ENCODE data around the gene CST11.
"Not testable (repeated sequence)": the region's sequence is repeated elsewhere in the genome, so short reads cannot be mapped to it uniquely, and the experiment has no call there.

CST11 gene

GRCh38 chr20:23466961-23467360, 14.3 kb upstream of the CST11 start:
- not testable (repeated sequence) for H4K91ac ChIP-seq (ENCODE audit: low read depth, low read length, poor library complexity); H3K4me2 ChIP-seq (ENCODE audit: insufficient read depth, low read length, poor library complexity, severe bottlenecking); H2BK5ac ChIP-seq (ENCODE audit: low read length); H2AFZ ChIP-seq (ENCODE audit: low read length); DNase-seq (ENCODE audit: low spot score); H3K14ac ChIP-seq (ENCODE audit: low read length); H3K18ac ChIP-seq (ENCODE audit: low read length); H3K4me3 ChIP-seq (ENCODE audit: low read length in 2 of 2); H3K36me3 ChIP-seq (replicated peaks in 1 of 2; ENCODE audit: control insufficient read depth in 2 of 2, insufficient read depth in 2 of 2, low read length in 2 of 2); H3K4ac ChIP-seq (ENCODE audit: low read length); H2BK120ac ChIP-seq (ENCODE audit: low read depth, low read length); H2AK5ac ChIP-seq (ENCODE audit: low read depth, low read length); H3K23ac ChIP-seq (ENCODE audit: low read depth, low read length, poor library complexity); H3K27ac ChIP-seq (replicated peaks; ENCODE audit: low read length); H3K4me1 ChIP-seq (ENCODE audit: control insufficient read depth in 2 of 2, insufficient read depth in 1 of 2, low read depth in 1 of 2, low read length in 2 of 2); H3K9ac ChIP-seq (ENCODE audit: low read depth, low read length, poor library complexity); H3K27me3 ChIP-seq (ENCODE audit: control insufficient read depth in 3 of 3, insufficient read depth in 3 of 3, low read depth in 1 of 3, low read length in 3 of 3); H2BK15ac ChIP-seq (ENCODE audit: low read length); H2BK12ac ChIP-seq (ENCODE audit: low read length); H3K9me3 ChIP-seq (replicated peaks in 1 of 2; ENCODE audit: control insufficient read depth in 2 of 2, insufficient read depth in 1 of 2, low read depth in 1 of 2, low read length in 2 of 2); H3K79me1 ChIP-seq (ENCODE audit: low read depth, low read length); H4K8ac ChIP-seq (ENCODE audit: low read depth, low read length)
- no CpG with 5 or more reads among the region's 3 CpGs for WGBS, 2 donors (ENCODE audit: extremely low coverage in 2 of 2, insufficient read length in 2 of 2, insufficient replicate concordance in 1 of 2)

GRCh38 chr20:23461180-23461579, 8.5 kb upstream of the CST11 start:
- Histone ChIP-seq H3K27ac (replicated peaks; ENCODE audit: low read length) (no peak overlapping the region), H3K4me2 (ENCODE audit: insufficient read depth, low read length, poor library complexity, severe bottlenecking) (no peak overlapping the region), H3K18ac (ENCODE audit: low read length) (no peak overlapping the region), H3K27me3 (ENCODE audit: control insufficient read depth in 3 of 3, insufficient read depth in 3 of 3, low read depth in 1 of 3, low read length in 3 of 3) (peaks cover 0 to 5% (median 0%) of the 10 kb centered on the region in 3 experiments), H4K91ac (ENCODE audit: low read depth, low read length, poor library complexity) (no peak overlapping the region), H3K4me3 (ENCODE audit: low read length in 2 of 2) (no peak overlapping the region), H3K9ac (ENCODE audit: low read depth, low read length, poor library complexity) (no peak overlapping the region), H2AK5ac (ENCODE audit: low read depth, low read length) (no peak overlapping the region), H3K23ac (ENCODE audit: low read depth, low read length, poor library complexity) (no peak overlapping the region), H2BK5ac (ENCODE audit: low read length) (no peak overlapping the region), H4K8ac (ENCODE audit: low read depth, low read length) (no peak overlapping the region), H2BK120ac (ENCODE audit: low read depth, low read length) (no peak overlapping the region), H3K4me1 (ENCODE audit: control insufficient read depth in 2 of 2, insufficient read depth in 1 of 2, low read depth in 1 of 2, low read length in 2 of 2) (no peaks in the 10 kb centered on the region), H3K9me3 (replicated peaks in 1 of 2; ENCODE audit: control insufficient read depth in 2 of 2, insufficient read depth in 1 of 2, low read depth in 1 of 2, low read length in 2 of 2) (peaks cover 0 to 2% of the 10 kb centered on the region in 2 donors), H3K36me3 (replicated peaks in 1 of 2; ENCODE audit: control insufficient read depth in 2 of 2, insufficient read depth in 2 of 2, low read length in 2 of 2) (no peaks in the 10 kb centered on the region), H3K14ac (ENCODE audit: low read length) (no peak overlapping the region), H2BK12ac (ENCODE audit: low read length) (no peak overlapping the region), H2AFZ (ENCODE audit: low read length) (no peak overlapping the region), H2BK15ac (ENCODE audit: low read length) (no peak overlapping the region), H3K4ac (ENCODE audit: low read length) (no peak overlapping the region), H3K79me1 (ENCODE audit: low read depth, low read length) (no peaks in the 10 kb centered on the region)
- no CpG with 5 or more reads among the region's 1 CpG for WGBS, 2 donors (ENCODE audit: extremely low coverage in 2 of 2, insufficient read length in 2 of 2, insufficient replicate concordance in 1 of 2)
- no peak for DNase-seq (ENCODE audit: low spot score)

GRCh38 chr20:23459461-23460150, 6.9 kb upstream of the CST11 start:
- H3K4ac ChIP-seq (ENCODE audit: low read length), result no peak overlapping the region
- H2AFZ ChIP-seq (ENCODE audit: low read length), result no peak overlapping the region
- peaks cover 0 to 5% (median 0%) of the 10 kb centered on the region in 3 experiments for H3K27me3 ChIP-seq (ENCODE audit: control insufficient read depth in 3 of 3, insufficient read depth in 3 of 3, low read depth in 1 of 3, low read length in 3 of 3)
- no peaks in the 10 kb centered on the region for H3K79me1 ChIP-seq (ENCODE audit: low read depth, low read length)
- H3K18ac ChIP-seq (ENCODE audit: low read length), result no peak overlapping the region
- H3K9ac ChIP-seq (ENCODE audit: low read depth, low read length, poor library complexity), result no peak overlapping the region
- H2BK5ac ChIP-seq (ENCODE audit: low read length), result no peak overlapping the region
- no peaks in the 10 kb centered on the region for H3K4me1 ChIP-seq (ENCODE audit: control insufficient read depth in 2 of 2, insufficient read depth in 1 of 2, low read depth in 1 of 2, low read length in 2 of 2)
- H3K4me3 ChIP-seq (ENCODE audit: low read length in 2 of 2), result no peak overlapping the region
- WGBS, 2 donors (ENCODE audit: extremely low coverage in 2 of 2, insufficient read length in 2 of 2, insufficient replicate concordance in 1 of 2), result no CpG with 5 or more reads among the region's 3 CpGs
- no peaks in the 10 kb centered on the region for H3K36me3 ChIP-seq (replicated peaks in 1 of 2; ENCODE audit: control insufficient read depth in 2 of 2, insufficient read depth in 2 of 2, low read length in 2 of 2)
- DNase-seq (ENCODE audit: low spot score), result no peak
- no peak overlapping the region for H3K14ac ChIP-seq (ENCODE audit: low read length)
- H3K9me3 ChIP-seq (replicated peaks in 1 of 2; ENCODE audit: control insufficient read depth in 2 of 2, insufficient read depth in 1 of 2, low read depth in 1 of 2, low read length in 2 of 2), result peaks cover 0 to 2% of the 10 kb centered on the region in 2 donors
- H4K8ac ChIP-seq (ENCODE audit: low read depth, low read length), result no peak overlapping the region
- no peak overlapping the region for H2AK5ac ChIP-seq (ENCODE audit: low read depth, low read length)
- H4K91ac ChIP-seq (ENCODE audit: low read depth, low read length, poor library complexity), result no peak overlapping the region
- no peak overlapping the region for H3K4me2 ChIP-seq (ENCODE audit: insufficient read depth, low read length, poor library complexity, severe bottlenecking)
- H3K27ac ChIP-seq (replicated peaks; ENCODE audit: low read length), result no peak overlapping the region
- no peak overlapping the region for H2BK15ac ChIP-seq (ENCODE audit: low read length)
- H2BK12ac ChIP-seq (ENCODE audit: low read length), result no peak overlapping the region
- no peak overlapping the region for H2BK120ac ChIP-seq (ENCODE audit: low read depth, low read length)
- H3K23ac ChIP-seq (ENCODE audit: low read depth, low read length, poor library complexity), result no peak overlapping the region

GRCh38 chr20:23456873-23457272, 4.2 kb upstream of the CST11 start:
- H3K27me3 ChIP-seq (ENCODE audit: control insufficient read depth in 3 of 3, insufficient read depth in 3 of 3, low read depth in 1 of 3, low read length in 3 of 3), result peaks cover 0 to 11% (median 3%) of the 10 kb centered on the region in 3 experiments
- DNase-seq (ENCODE audit: low spot score), result no peak
- H3K9me3 ChIP-seq (replicated peaks in 1 of 2; ENCODE audit: control insufficient read depth in 2 of 2, insufficient read depth in 1 of 2, low read depth in 1 of 2, low read length in 2 of 2), result peaks cover 0 to 2% of the 10 kb centered on the region in 2 donors
- no peaks in the 10 kb centered on the region for H3K36me3 ChIP-seq (replicated peaks in 1 of 2; ENCODE audit: control insufficient read depth in 2 of 2, insufficient read depth in 2 of 2, low read length in 2 of 2)
- no peak overlapping the region for H2AFZ ChIP-seq (ENCODE audit: low read length)
- H3K4me1 ChIP-seq (ENCODE audit: control insufficient read depth in 2 of 2, insufficient read depth in 1 of 2, low read depth in 1 of 2, low read length in 2 of 2), result peaks cover 0 to 2% of the 10 kb centered on the region in 2 donors
- H3K27ac ChIP-seq (replicated peaks; ENCODE audit: low read length), result no peak overlapping the region
- H2BK15ac ChIP-seq (ENCODE audit: low read length), result no peak overlapping the region
- H3K4me3 ChIP-seq (ENCODE audit: low read length in 2 of 2), result no peak overlapping the region
- no peak overlapping the region for H2BK120ac ChIP-seq (ENCODE audit: low read depth, low read length)
- H3K23ac ChIP-seq (ENCODE audit: low read depth, low read length, poor library complexity), result no peak overlapping the region
- no peak overlapping the region for H2BK5ac ChIP-seq (ENCODE audit: low read length)
- H2BK12ac ChIP-seq (ENCODE audit: low read length), result no peak overlapping the region
- H3K14ac ChIP-seq (ENCODE audit: low read length), result no peak overlapping the region
- H3K79me1 ChIP-seq (ENCODE audit: low read depth, low read length), result peaks cover 4% of the 10 kb centered on the region
- H3K9ac ChIP-seq (ENCODE audit: low read depth, low read length, poor library complexity), result no peak overlapping the region
- no peak overlapping the region for H2AK5ac ChIP-seq (ENCODE audit: low read depth, low read length)
- H4K91ac ChIP-seq (ENCODE audit: low read depth, low read length, poor library complexity), result no peak overlapping the region
- no peak overlapping the region for H3K18ac ChIP-seq (ENCODE audit: low read length)
- WGBS, 2 donors (ENCODE audit: extremely low coverage in 2 of 2, insufficient read length in 2 of 2, insufficient replicate concordance in 1 of 2), result no CpG with 5 or more reads among the region's 7 CpGs
- no peak overlapping the region for H3K4ac ChIP-seq (ENCODE audit: low read length)
- no peak overlapping the region for H3K4me2 ChIP-seq (ENCODE audit: insufficient read depth, low read length, poor library complexity, severe bottlenecking)
- no peak overlapping the region for H4K8ac ChIP-seq (ENCODE audit: low read depth, low read length)

Measured in neuronal stem cell (in vitro differentiated cells).